Gastrocnemius medialis (tissue), 4 donors: ENCODE results near the gene TRIM15.
"Not testable (repeated sequence)": the region's sequence is repeated elsewhere in the genome, so short reads cannot be mapped to it uniquely, and the experiment has no call there.

ENCODE experiments used
- CTCF ChIP-seq, 5 experiments: fragments of 450-650 bp in 3 of 5; fragments of 200-600 bp in 2 of 5; sonication (generic) in 2 of 5; IDR thresholded peaks in 4 of 5; conservative IDR thresholded peaks in 1 of 5; 1 replicate in 4 of 5; 2 replicates in 1 of 5; pipeline ENCODE4 v1.5.1; 2016 to 2019; ENCODE audit warnings: antibody characterized with exemption in 5 of 5, mild to moderate bottlenecking in 3 of 5, moderate library complexity in 3 of 5
- POLR2A ChIP-seq, 2 donors: fragments of 450-650 bp; IDR thresholded peaks; one replicate each; pipeline ENCODE4 v1.6.1; 2017; ENCODE audit warnings: antibody characterized with exemption in 2 of 2, mild to moderate bottlenecking in 2 of 2, moderate library complexity in 2 of 2

GRCh38 chr6:30221395-30221794, 58.0 kb downstream of the TRIM15 start:
- TF ChIP-seq POLR2A (IDR thresholded peaks at IDR 0.05); CTCF (IDR thresholded peaks at IDR 0.05 in 4 of 5, conservative IDR thresholded peaks at IDR 0.05 in 1 of 5): not testable (repeated sequence)
